Left kidney (tissue), 2 donors: ENCODE results near the gene PLEKHO2. TPM values are rescaled to one million over a fixed set of nuclear protein-coding genes. Genes with fewer than 3 reads are reported as not detected.

ENCODE experiments used
- DNase-seq: peaks from one replicate; pipeline ENCODE4 v3.0.0-alpha.2; 2013
- polyA plus RNA-seq: library from polyadenylated mRNA; unstranded; fragments of 120-200 nt; gene quantifications from one replicate; pipeline ENCODE4 v1.2.1, GENCODE V29; 2013; ENCODE audit not compliant: insufficient read length

The PLEKHO2 gene
- polyA plus RNA-seq, 1 donor: 15.5 TPM

DNA sequence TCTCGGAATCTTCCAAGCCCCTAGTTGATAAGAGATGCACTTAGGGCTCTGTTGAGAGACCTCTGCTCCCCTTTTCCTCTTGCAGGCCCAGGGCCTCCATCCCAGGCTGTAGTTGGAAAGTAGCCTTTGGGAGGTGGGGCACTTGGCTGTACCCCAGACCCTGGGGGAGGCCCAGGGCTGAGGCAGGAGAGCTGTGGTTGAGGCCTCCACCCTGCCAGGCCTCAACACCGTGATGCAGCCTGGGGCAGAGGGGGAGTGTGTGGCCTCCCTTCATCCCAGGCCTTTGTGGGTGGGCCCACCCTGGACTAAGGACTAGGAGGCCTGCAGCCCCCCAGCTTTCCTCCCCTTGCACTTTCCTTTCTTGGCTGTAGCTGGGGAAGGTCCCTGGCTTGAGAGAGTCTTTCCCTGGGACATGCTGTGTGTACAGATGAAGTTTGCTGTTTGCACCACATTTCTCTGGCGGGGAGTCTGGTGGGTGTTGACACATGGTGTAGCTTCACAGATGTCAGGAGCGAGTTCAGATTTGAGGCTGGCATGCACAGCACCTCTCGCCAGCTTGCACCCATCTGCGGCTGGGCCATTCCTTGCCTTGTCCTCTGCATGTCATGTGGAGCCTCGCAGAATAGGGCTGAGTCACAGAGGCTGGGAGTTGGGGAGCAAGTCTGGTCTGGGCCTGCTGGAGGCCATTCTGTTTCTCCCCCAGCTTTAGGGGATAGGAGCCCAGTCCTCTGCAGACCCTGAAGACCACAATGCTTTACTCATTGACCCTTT is 13.7 kb downstream of the PLEKHO2 start:
- no peak for DNase-seq

DNA sequence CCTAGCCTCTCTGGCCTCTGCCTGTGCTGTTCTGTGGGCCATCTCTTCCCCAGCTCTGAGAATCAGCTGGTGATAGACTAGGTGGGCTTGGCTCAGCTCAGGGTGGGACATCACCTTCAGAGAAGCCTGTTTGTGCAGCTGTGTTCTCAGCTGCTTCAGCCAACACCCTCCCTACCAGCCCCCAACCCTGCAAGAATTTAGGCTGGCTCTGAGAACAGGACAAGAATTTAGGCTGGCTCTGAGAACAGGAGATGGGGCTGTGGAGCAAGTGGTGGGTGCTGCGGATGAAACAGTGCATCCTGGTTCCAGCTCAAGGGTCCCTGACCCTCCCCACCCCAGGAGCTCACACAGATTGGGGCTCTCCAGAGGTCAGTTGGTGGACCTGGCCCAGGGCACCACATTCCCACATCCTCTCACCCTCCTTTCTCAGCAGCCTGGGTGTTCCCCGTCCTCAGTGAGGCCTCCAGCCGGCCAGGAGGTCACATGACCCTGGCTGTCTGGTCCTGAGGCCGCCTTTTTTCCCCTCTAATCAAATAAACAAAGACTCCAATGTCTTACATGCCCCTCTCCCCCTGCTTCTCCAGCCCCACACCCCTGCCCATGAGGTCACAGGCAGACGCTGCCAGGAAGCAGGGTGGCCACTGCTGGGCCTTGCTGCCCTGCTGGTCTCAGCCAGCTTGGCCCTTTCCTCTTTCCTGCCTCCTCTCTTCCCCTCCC is 14.9 kb downstream of the PLEKHO2 start:
- DNase-seq: no peak

DNA sequence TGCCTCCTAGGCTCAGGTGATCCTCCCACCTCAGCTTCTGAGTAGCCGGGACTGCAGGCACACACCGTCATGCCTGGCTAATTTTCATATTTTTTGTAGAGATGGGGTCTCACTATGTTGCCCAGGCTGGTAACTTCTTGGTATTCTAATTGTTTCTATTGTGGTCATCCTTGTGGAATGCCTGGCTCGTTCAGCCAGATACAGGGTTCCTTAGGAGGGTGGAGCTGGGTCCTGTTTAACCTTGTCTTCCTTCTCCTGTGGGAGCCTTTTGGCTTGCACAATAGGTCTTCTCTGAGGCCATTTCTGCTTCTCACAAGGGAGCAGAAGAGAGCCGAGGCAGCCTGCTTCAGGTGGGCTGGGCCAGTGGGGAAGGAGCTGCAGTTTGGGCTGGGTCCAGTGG is 15.7 kb downstream of the PLEKHO2 start:
- no peak for DNase-seq

- no peak for DNase-seq
These were observed 16.4 kb downstream of the PLEKHO2 start for GRCh38 chr15:64858021-64858575.

DNA sequence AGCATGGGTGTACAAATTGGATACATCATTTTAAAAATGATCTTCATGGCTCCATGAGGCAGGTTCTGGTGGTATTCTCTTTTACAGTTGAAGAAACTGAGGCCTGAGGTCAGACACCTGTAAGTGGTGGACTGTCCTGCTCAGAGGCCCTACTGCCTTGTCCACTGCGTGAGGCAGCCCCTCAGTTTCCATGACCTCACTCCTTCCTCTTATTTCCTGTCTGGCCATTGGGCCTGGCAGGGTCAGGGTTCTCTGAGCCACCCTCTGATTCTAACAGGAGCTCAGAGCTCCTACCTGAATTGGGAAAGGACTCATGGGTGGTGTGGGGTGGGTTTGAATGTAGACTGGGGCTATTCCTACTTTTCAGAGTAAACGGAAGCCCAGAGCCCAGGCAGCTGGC is 17.5 kb downstream of the PLEKHO2 start:
- DNase-seq: no peak

DNA sequence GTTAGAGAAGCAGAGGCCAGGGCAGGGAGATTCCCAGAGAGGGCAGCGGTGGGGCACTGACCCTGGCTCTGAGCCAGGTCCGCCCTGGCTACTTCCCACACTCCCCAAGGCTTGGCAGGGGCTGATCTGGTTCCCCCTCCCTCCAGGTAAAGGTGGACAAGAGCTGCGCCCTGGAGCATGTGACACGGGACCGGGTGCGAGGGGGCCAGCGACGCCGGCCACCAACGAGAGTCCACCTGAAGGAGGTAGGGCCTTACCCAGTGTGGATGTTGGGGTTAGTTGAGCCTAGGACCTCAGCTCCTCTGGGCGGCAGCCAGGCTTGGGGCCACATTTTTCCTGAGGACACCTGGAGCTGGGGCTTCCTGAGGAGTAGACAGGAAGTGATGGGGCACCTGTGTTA is 19.6 kb downstream of the PLEKHO2 start:
- DNase-seq: no peak

DNA sequence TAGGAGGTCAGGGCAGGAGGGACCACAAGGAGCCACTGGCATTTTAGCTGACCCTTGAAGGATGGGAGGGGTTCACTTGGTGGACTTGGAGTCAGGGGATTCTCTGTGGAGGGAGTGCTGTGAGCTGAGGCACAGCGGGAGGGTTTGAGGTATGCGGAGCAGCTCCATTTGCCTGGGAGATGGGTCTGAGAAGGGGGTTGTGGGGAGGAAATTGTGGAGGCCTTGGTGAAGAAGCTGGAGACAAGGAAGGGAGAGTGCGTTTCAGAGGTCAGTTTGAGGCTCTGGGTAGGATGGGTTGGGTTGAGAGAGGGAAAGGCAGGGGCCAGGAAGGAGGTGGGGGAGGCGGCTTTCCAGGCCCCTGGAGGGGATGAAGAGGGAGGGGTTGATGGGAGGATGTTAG is 20.2 kb downstream of the PLEKHO2 start:
- DNase-seq: no peak

GRCh38 chr15:64862408-64862807 is 20.7 kb downstream of the PLEKHO2 start:
- no peak for DNase-seq

- DNase-seq: no peak
These were observed 22.4 kb downstream of the PLEKHO2 start for GRCh38 chr15:64864068-64864467.

- no peak for DNase-seq
These were observed 23.6 kb downstream of the PLEKHO2 start for GRCh38 chr15:64865126-64865997.

GRCh38 chr15:64865998-64866520 is 24.3 kb downstream of the PLEKHO2 start:
- no peak for DNase-seq

GRCh38 chr15:64869501-64869900 is 27.8 kb downstream of the PLEKHO2 start:
- DNase-seq: no peak

GRCh38 chr15:64870353-64870752 is 28.6 kb downstream of the PLEKHO2 start:
- DNase-seq: no peak

- DNase-seq: no peak
These were observed 34.0 kb downstream of the PLEKHO2 start for GRCh38 chr15:64875641-64876223.

DNA sequence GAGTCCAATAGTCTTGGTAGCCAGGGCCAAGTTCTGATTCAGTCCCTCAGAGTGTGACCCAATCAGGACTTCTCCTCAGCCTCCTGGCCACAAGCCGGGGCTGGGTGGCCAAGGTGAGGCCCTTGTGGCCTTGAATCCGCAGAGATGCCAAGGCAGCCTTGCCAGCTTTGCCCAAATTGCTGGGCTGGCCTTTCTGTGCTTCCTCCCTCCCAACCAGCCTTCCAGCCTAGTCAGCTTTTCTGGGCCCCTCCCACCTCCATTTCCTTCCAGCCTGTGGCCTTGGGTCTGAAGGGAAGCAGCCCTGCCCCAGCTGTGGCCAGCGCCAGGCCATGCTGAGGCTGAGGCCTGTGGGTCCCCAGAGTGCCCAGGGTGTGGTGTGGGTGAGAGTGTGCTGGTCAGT is 35.7 kb downstream of the PLEKHO2 start:
- DNase-seq: no peak

DNA sequence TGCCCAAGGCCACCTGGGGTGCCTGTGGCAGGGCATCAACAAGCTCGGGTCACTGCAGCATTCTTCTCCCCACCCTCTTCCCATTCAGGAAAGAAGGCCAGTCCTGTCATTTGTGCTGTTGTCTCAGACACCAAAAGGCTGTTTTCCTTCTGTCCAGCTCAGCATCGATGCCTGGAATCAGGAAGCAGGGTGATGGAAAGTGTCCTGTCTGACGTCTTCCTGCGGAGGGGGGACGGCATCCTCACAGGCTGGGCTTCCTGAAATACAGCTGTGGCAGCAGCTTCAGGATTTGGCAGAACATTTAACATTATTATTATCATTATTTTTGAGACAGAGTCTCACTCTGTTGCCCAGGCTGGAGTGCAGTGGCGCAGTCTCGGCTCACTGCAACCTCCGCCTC is 37.0 kb downstream of the PLEKHO2 start:
- no peak for DNase-seq

DNA sequence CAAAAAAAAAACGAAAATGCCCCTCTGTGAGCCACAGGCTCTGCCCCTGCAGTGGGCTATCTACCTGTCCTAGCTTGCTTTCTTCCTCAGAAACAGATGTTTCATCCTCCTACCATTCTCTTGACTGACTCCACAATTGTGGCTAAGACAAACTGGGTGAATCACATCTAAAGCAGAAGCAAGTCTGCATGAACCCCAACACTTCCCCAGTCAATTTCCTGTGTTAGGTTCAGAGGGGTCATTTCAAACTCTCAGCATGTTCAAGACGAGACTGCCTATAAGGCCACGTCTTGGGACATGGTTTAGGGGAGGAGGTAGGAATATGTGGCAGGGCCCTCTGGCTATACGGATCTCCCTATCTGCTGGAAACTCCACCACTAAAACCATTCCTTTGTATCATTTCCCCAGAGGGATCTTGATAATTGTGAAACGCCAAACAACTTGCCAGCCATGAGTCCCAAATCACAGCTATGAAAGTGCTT is 41.4 kb downstream of the PLEKHO2 start:
- no peak for DNase-seq

GRCh38 chr15:64883997-64884511 is 42.3 kb downstream of the PLEKHO2 start:
- no peak for DNase-seq

GRCh38 chr15:64884679-64885078 is 43.0 kb downstream of the PLEKHO2 start:
- DNase-seq: no peak

DNA sequence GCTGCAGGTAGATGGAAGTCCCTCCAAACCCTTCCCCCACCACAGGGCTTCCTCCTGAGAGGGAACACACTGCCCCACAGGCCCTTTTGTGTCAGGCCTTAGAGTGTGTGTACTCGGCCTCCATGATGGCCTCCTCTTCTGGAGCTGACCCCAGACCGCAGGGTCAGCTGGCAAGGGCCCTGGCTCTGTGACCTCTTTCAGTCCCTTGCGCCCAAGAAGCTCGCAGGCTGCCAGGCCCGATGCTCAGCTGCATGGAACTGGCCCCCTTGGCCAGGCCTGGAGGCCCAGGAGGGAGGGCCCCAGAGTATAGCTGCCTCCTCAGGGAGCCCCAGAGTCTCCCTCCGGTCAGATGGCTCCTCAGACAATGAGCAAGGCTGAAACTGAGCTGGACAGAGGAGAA is 46.6 kb downstream of the PLEKHO2 start:
- DNase-seq: no peak

- DNase-seq: no peak
These were observed 49.8 kb downstream of the PLEKHO2 start for GRCh38 chr15:64891561-64891960.
